GM18519 (cell line): Measurements from ENCODE around the gene ZBTB7C.

Source experiments
- ATAC-seq: cut with Tn5 transposase; IDR thresholded peaks from one replicate; pipeline ENCODE4 v1.9.1; 2021; ENCODE audit warnings: mild to moderate bottlenecking, moderate library complexity; ENCODE audit not compliant: unreplicated experiment, low FRiP score

ZBTB7C gene

DNA sequence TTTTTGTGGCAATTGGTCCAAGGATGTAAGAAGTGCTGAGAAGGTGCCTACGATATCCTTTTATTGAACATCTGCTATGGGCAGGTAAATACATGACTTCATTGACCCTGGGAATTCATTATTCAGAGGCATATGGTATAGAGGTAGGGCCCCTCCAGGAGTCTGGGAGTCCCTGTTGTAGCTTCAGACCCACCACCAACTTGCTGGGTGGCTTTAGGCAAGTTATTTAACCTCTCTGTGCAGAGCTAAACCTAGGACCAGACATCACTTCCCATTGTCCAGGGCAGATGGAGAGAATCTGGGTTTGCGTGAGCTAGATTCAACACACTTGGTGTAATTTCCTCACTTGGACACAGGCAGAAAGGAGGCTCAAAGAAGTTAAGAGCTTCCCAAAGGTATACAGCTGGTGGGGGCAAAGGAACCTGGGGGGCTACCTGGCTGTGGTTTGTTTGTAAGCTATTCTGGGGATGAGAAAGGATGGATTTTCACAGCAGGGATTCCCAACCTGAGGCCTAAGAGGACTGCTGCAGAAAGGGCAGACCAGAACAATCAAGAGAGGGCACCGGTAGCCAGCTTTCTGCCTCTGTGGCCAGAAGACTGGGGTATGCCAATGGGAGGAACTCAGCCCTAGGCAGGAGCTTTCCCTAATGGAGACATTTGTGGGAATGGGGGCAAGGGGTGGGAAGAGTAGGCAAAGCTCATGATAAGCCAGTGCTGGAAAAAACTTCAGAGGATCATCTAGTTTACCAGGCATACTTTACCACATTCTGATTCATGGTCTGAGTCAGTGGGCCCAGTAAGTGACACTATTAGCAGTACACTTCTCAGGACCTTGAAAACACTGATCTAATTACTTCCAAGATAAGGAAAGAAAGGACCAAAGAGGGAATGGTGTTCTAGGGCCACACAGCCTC is 376.1 kb downstream of the ZBTB7C start:
- ATAC-seq = no peak

DNA sequence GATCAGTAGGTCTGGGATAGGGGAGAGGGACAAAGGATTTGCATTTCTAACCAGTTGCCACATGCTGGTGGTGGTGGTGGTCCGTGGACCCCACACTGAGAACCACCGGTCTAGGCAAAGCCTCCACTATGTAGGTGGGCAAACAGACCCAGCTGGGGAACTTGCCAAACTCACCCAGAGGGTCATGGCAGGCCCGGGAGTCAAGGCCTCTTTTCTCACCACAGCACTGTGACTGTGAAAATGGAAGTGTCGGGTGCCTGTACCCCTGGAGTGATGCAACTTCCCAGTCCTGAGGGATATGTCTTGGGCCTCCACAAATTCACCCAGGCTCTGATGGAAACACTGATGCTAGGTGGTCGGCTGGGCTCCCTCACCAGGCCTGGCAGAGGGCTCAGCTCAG is 377.5 kb downstream of the ZBTB7C start:
- ATAC-seq = no peak

DNA sequence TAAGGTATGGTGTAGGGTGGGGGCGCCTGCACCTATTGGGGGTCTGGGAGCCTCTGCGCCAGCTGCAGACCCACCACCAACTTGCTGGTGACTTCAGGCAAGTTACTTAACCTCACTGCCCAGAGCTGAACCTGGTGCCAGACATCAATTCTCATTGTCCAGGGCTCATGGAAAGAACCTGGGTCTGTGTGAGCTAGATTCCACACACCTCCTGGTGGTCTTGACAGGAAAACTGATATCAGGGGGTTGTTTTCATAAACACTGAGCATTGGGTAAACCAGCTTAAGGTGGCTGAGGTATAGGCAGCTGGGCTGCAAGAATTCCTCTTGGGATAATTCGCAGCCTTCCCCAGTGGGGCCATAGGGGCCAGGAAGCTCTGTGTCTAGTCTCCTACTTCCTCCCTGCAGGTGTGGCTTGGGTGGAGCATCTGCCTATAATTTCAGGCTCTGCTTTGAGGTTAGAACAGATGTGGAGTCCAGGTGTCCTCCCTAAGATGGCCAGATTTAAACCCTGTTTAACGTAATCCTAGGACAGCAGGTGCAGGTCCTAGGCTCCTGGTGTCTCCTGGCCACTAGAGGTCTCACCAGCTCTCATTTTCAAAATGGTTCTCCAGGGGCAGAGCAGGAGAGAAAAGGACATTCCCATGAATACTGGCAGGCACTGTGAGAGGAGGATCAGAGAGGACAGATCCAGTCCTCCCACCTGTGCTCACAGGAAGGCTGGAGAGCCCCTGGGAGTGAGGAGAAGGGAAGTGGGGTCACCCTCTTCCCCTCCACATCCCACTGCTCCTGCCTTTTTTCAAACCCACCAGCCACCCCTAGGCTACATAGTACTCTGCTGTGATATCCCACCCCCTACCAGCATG is 378.3 kb downstream of the ZBTB7C start:
- no peak for ATAC-seq

DNA sequence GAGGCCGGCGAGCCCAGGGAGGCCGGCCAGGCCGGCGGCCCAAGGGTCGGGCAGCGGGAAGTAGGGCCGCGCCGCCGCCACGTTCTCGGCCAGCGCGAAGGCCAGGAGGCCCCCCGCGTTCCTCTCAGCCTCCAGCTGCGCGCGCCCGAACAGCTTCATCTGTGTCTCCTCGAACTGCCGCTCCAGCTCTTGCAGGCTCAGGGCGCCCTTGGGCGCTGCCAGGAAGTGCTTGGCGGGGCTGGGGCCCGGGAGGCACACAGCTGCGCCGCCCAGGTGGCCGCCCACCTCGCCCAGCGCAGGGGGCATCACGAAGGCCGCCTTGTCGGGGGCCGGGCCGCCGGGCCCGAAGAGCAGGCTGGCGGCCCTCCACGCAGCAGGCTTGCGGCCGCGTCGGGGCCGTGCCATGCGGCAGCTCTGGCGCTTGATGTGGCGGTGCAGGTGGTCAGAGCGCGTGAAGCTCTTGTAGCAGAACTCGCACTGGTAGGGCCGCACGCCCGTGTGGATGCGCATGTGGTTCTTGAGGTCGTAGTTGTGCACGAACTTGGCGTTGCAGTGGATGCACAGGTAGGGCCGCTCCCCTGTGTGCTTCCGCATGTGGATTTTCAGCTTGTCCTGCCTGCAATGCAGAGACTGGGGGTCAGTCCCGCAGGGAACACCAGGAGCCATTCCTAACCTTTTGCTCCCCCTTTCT is 379.7 kb downstream of the ZBTB7C start:
- ATAC-seq = no peak

DNA sequence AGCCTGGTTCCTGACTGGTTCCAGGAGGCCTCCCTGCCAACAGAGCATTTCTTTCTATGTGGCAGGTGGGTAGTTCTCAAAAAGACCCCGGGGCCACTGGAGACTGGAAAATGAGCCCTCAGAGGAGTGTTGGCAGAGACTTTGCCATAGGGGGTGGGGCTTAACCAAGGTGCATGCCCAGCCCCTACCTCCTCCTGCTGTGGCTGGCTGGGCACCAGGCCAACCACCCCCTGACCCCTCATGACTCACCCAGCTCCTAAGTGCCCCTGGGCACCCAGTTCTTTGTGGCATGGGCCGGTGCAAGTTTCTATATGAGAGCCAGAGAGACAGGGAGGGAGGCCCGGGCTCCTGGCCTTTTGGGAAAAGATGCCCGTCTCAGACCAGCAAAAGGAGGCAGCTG is 380.5 kb downstream of the ZBTB7C start:
- no peak for ATAC-seq

DNA sequence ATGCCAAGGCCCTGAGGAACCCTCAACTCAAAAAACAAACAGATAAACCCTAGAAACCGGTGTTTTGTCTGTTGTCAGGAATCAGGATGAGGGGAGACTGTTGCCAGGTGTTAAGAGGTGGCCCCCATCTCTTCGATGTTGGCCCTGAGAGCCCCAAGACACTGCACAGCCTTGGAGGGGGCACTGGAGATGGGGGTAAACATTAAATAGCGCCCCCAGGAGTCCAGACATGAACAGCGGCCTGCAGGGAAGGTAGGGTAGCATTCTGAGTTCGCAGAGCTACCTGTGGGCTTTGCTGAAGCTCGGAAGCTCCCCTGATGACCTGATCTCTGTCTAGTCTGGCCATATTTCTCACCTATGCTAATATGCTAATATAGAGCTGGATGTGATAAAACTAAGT is 381.1 kb downstream of the ZBTB7C start:
- no peak for ATAC-seq

DNA sequence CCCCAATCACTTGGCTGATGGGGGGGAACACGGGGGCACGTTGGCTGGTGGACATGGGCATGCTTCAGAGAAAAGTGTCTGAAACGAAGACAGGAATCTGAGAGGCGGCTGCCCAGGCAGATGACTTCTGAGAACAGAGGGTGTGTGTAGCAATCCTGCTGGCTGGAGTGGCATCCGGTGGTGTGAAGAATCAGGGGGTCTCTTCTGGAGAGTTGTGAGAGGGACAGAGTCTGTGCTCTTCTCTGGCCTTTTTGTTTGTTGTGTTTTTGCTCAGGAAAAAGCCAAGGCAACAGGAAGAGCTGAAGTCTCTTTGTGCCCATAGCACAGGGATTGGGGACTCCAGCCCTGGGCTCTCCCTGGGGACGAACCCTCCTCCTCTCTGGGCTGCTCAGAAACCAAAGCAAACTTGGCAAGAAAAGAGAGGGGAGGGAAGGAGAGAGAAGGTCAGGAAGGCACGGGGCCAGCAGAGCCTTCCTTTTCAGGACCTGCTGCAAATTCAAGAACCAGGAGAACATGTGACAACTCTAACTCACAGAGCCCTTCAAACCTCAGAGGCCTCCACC is 381.7 kb downstream of the ZBTB7C start:
- ATAC-seq = no peak

DNA sequence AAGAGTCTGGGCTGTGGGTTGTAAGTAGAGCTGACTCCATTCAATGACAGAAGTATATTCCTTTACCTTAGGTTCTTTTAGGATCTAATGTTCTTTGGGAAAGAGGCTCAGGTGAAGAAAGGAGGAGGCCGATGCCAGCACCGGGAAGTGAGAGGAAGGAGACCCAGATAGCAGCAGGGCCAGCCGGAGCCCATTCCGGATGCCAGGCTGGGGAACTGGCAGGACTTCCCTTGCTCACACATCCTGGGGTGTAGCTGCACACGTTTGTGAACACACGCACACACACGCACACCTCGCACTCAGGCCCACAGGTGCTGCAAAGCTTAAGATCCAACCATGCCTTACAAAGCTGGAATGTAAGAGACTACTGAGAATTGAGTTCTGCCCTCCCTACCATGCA is 383.0 kb downstream of the ZBTB7C start:
- no peak for ATAC-seq

DNA sequence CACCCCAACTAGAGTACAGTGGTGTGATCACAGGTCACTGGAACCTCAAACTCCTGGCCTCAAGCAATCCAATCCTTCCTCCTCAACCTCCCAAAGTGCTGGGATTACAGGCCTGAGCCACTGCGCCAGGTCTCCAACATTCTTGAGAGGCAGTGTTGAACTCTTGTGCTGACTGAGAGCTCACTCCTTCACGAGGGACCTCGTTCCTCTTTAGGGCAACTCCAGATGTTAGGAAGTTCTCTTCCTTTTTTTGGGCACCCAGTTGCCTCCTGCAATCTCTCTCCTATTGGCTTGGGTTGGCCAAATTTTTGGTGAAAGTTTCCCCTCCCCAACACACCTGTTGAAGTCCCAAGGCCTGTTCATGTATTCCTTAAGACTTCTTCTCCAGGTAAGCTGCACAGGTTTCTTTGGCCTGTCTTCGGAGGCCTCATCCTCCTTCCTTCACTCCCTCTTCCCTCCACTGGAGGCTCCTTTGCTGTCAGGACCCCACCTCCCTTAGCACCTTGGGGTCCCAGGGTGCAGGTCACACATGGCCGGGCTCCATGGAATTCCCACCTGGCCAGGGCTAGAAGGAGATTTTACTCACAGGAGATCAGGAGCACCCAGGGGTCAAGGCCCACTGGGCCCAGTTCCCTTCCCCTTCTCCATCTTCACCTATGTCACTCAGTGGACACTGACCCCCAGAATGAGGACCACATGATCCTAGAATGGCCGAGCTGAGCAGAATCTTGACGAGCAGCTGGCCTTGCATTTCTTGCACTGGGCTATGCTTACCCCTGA is 384.1 kb downstream of the ZBTB7C start:
- ATAC-seq = no peak

DNA sequence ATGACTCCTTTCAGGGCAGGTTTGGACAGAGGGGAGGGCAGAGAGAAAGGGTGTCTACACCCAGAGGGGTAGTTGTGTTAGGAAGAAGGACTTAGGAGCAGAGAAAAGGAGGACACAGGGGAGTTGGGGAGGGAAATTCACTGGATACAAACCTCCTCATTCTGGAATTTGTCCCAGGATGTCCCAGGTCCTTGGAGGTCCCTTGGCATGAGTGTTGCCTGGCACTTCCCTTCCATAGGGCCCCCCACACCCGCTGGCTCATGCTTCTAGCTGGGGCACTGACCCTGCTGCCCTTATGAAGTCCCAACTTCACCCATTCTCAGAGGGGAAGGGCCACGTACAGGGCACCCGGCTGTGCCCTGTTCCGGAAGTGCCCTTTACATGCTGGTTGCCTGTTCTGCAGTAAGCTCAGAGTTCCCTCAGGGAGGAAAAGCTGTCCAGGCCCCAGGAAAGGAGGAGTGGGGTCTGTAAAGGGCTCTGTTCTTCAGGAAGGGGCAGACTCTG is 385.1 kb downstream of the ZBTB7C start:
- no peak for ATAC-seq

DNA sequence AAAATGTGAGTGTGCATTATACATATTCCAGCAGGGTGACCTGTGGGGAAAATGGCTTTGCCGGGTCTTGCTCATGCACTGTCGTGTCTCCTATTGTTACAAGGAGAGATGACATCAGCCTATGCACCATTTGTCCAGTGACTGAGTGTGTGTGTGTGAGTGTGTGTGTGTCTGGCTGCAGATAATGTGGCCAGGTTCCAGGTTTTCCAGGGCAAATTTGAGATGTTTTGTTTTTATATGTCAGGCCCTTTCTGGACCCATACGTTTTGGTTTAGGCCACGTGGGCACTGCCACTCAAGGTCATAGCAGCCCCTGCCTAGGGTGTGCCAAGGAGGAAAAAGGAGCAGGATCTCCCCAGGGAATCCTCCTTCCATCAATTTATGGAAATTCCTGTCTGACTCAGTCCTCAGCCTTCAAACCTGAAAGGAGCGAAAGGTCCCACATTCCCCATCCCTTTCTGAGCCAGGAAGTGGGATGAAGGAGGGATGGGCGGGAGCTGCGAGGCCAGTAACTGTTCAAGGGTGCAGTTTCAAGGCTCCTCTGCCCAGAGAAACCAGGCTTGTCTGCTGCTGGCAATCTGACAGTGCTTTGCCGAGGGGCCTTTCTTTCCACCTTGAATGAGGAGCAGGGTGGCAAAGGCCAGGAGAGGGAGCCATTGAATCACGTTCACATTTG is 385.7 kb downstream of the ZBTB7C start:
- ATAC-seq = no peak

DNA sequence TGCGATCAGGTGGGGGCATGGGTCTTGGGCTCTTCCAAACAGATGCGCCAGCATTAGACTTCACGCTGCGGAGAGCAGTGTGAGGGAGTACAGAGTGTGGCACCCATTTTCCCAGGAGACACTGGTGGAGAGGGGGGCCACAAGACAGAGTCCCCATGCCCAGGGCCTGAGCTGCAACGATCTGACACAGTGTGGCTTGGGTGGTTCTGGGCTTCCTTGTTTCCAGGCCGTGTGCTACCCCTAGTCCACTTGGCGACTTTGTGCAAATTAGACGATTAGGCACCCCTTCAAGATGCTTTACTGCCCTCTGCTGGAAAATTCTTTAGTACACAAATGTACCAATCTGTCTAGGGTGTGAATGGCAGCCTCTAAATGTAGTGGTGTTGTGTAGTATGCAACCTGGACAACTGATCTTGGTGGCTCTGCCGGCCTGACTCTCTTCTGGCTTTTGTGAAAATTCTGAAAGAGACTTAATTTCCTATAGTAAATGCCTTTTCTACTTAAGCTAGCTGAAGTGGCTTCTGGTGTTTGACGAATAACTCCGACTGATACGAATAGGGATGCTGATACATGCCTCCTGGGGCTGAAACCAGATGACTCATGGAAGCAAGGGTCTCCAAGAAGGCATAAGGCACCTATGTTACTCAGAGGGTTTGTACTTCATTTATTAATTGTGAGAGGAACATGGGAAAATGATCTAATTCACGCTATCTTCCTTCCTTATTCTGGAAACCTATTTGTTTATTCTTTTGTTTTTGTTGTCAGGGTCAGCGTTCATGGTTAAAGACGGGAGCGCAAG is 386.5 kb downstream of the ZBTB7C start:
- ATAC-seq = no peak

DNA sequence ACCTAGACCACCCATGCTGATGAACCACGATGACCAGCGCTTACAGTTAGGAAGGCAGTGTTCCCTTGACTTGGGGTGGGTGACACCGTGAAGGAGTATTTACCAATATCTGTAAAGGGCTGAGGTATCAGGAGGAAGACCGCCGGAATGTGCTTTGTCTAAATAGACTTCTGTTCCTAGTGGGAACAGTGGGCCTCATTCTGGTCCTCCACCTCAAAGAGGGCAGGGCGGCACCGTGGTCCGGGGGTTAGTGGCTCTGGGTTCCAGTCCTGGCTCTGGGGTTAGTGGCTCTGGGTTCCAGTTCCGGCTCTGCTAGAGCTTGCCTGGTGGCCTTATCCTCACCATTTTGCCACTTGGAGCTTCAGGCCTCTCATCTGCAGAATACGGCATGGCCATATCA is 387.2 kb downstream of the ZBTB7C start:
- ATAC-seq = no peak

DNA sequence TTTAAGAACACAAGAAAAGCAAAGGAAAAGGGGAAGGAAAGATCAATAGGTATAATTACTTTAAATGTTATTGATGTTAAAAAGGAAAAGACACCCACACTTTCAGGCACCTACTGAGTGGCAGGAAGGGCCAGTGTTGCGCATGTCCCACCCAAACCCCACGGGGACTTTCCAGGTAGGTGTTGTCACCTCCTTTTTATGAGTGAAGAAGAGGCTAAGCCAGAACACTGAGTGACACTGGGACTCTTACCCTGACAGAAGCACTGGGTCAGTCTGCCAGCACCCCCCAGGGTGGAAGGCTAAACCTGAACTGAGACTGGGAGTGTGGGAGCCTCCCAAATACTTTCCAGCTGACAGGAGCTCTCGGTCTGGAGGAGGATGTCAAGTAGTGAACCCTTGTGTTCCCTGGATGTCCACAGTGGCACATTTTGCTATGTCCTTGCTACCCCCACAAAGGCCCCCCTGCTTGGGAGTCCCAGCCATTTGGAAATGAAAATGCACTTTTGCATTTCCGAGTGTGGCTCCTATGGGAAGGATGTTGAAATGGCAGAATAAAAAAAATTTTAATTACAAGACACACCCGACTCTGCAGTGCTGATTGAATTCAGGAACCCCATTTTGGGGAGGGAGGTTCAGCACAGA is 387.8 kb downstream of the ZBTB7C start:
- ATAC-seq = no peak

DNA sequence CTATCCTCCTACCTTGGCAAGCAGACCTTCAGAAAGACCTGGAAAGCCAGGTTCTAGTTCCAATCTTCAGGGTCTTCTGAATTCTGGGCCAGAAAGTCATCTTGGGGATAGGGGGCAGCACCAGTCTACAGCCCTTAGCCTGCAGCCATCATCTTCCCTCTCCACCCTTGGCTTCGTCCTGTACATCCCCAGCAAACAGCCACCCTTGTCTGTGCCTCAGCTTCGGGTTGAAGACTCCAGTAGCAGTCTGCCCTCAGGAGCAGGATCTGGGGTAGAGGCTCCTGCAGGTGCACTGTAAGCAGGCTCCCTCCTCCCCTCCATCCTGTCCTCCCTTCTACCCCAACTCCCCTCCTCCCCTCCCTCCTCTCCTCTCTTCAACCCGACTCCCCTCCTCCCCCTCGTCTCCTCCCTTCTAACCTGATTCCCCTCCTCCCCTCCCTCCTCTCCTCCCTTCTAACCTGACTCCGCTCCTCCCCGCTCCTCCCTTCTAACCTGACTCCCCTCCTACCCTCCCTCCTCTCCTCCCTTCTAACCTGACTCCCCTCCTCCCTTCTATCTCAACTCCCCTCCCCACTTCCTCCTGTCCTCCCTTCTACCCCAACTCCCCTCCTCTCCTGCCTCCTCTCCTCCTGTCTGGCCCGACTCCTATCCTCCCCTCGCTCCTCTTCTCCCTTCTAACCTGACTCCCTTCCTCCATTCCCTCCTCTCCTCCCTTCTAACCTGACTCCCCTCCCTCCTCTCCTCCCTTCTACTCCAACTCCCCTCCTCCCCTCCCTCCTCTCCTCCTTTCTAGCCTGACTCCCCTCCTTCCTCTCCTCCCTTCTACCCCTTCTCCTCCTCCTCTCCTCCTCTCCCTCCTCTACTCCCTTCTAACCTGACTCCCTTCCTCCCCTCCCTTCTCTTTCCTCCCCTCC is 388.6 kb downstream of the ZBTB7C start:
- no peak for ATAC-seq

DNA sequence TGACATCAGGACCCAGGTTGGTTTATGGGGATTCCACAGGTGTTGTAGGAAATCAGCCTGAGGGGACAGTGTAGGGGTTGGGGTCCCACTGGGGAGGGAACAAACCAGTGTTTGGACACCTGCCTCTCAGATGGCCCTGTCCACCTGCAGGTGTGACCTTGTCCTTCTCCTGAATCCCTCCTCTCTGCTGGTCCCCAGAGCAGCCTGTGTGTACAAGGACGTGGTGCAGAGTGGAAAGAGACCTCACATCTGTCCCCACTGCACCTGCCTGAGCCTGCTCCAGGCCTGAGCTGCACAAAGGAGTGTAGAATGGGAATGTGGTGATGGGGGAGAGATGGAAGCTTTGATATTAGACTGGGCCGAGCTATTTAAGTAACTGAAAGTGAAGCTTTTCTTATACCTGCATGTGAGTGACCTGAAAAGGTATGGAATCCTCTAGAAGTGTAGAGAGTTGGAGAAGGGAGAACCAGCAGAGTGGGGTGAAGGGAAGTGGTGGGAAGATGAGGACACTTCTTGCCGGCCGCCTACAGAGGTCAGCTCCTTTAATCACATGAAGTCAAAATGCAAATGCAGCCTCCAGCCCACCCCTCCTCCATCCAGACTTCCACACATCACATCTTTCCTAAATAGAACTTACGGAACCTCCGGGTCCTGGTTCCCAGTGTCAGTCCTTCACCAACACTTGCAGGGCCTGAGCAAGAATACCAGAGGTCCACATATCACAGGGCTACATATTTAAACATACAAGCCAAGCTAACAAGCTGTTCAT is 389.4 kb downstream of the ZBTB7C start:
- ATAC-seq = no peak
